Karpas-422 (cell line): ENCODE results near the gene BNC2. TPM values are rescaled to one million over a fixed set of nuclear protein-coding genes. Genes with fewer than 3 reads are reported as not detected.

Source experiments
- DNase-seq: peaks from one replicate; pipeline ENCODE4 v3.0.0-alpha.2; 2015
- H2AFZ ChIP-seq: fragments of 200-600 bp; sonication (generic); 2 replicates; pipeline ENCODE4 v1.6.1; 2014; ENCODE audit warnings: antibody characterized with exemption, low read length, mixed read lengths
- H3K27ac ChIP-seq: fragments of 200-600 bp; sonication (generic); 2 replicates; pipeline ENCODE4 v1.5.1; 2014; ENCODE audit warnings: mild to moderate bottlenecking, low read length, moderate library complexity
- H3K27me3 ChIP-seq: fragments of 200-600 bp; sonication (generic); 2 replicates; pipeline ENCODE4 v1.6.1; 2014; ENCODE audit warnings: low read length, mixed read lengths
- H3K36me3 ChIP-seq: fragments of 200-600 bp; sonication (generic); 2 replicates; pipeline ENCODE4 v1.6.1; 2014; ENCODE audit warnings: low read length, mixed read lengths; ENCODE audit not compliant: insufficient read depth
- H3K4me1 ChIP-seq: fragments of 200-600 bp; sonication (generic); 2 replicates; pipeline ENCODE4 v1.6.1; 2014; ENCODE audit warnings: mild to moderate bottlenecking, low read length, mixed read lengths
- H3K4me2 ChIP-seq: fragments of 200-600 bp; sonication (generic); 2 replicates; pipeline ENCODE4 v1.6.1; 2014; ENCODE audit warnings: low read length, low read depth, mild to moderate bottlenecking; ENCODE audit not compliant: poor library complexity, severe bottlenecking
- H3K4me3 ChIP-seq: fragments of 200-600 bp; sonication (generic); 2 replicates; pipeline ENCODE4 v1.5.1; 2014; ENCODE audit warnings: mild to moderate bottlenecking, antibody characterized with exemption, low read length, mixed read lengths
- H3K79me2 ChIP-seq: fragments of 200-600 bp; sonication (generic); 2 replicates; pipeline ENCODE4 v1.6.1; 2014; ENCODE audit warnings: mild to moderate bottlenecking, low read length, mixed read lengths
- H3K9ac ChIP-seq: fragments of 200-600 bp; sonication (generic); 2 replicates; pipeline ENCODE4 v1.6.0; 2014; ENCODE audit warnings: low read length
- H3K9me2 ChIP-seq: fragments of 200-600 bp; sonication (generic), shearing (Covaris generic); replicated peaks from 2 replicates; pipeline ENCODE4 v1.6.0; 2014; ENCODE audit warnings: mild to moderate bottlenecking, low read length, moderate library complexity; ENCODE audit not compliant: insufficient read depth
- H3K9me3 ChIP-seq: fragments of 300-700, 200-600 bp; sonication (generic); 2 replicates; pipeline ENCODE4 v1.6.1; 2014; ENCODE audit warnings: low read length, mixed read lengths
- H4K20me1 ChIP-seq: fragments of 200-600 bp; sonication (generic); 2 replicates; pipeline ENCODE4 v1.6.1; 2014; ENCODE audit warnings: mild to moderate bottlenecking, antibody characterized with exemption, low read length, low read depth; ENCODE audit not compliant: insufficient read depth
- total RNA-seq: library from RNA; depleted of rRNA; stranded (reverse); fragments of >200 nt; shearing (Covaris generic); gene quantifications from 2 replicates; pipeline ENCODE4 v1.2.3, GENCODE V29; 2014; ENCODE audit warnings: low replicate concordance

Gene BNC2
- total RNA-seq, 1 experiment from 2014 or later, result not detected

DNA sequence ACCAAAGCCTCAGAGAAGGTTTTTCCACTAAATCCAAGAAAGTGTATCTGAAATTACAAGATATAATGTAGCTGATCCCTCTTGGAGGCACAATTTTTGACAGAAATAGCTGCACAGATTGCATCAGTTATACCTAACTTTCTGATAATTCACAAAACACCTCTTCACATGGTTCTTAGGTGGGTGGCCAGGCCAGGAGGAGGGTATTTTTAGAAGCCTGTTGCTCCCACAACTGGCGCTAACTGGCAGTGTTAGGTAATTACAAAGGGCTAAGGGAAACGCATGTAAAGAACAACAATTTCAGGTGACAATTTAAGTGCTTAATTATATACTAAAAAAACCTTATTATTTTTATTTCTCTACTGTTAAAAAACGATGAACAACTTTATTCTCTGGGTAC lies 247.9 kb downstream of the BNC2 start:
- no peaks in the 10 kb centered on the region for H3K79me2 ChIP-seq

DNA sequence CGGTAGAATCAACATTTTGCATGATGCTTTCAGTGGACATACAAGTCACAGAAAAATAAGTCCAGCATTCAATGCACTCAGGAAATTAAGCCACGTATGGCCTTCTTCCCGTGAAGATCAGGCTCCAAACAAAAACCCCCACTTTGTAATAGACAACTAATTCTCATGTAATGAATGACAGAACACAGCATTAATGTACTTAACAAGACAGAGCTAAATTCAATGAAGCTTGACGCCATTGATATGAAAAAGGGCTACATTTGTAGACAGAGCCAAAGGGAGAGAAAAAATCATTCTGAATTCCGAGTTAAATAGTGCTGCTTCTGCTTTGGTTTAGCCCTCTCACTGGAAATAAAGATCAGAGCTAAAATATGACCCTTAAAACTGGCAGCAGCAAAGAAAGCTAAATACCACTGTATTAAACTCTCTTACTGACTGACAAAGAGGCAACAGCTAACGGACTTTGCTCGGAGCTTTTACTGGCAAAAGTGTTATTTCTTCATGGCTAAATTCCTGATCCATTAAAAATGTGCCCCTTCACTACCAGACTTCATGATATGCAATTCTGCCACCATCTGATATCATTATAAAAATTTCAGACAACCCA lies 250.5 kb downstream of the BNC2 start:
- Histone ChIP-seq H3K9ac (no peak overlapping the region), H3K36me3 (no peaks in the 10 kb centered on the region), H3K27me3 (no peaks in the 10 kb centered on the region), H2AFZ (no peak overlapping the region), H3K79me2 (no peaks in the 10 kb centered on the region), H3K4me3 (no peak overlapping the region), H3K27ac (no peak overlapping the region), H3K4me2 (no peak overlapping the region), H3K9me3 (no peaks in the 10 kb centered on the region), H4K20me1 (no peaks in the 10 kb centered on the region), H3K4me1 (no peaks in the 10 kb centered on the region), H3K9me2 (no peaks in the 10 kb centered on the region)
- DNase-seq, result no peak

More for the DNA sequence above, 247.9 kb downstream of the BNC2 start:
- DNase-seq, result no peak
- Histone ChIP-seq H2AFZ (no peak overlapping the region), H3K4me2 (no peak overlapping the region), H3K9me2 (no peaks in the 10 kb centered on the region), H3K27me3 (no peaks in the 10 kb centered on the region), H3K36me3 (no peaks in the 10 kb centered on the region), H3K27ac (no peak overlapping the region), H3K9me3 (no peaks in the 10 kb centered on the region), H3K9ac (no peak overlapping the region), H3K4me1 (no peaks in the 10 kb centered on the region), H4K20me1 (no peaks in the 10 kb centered on the region), H3K4me3 (no peak overlapping the region)

DNA sequence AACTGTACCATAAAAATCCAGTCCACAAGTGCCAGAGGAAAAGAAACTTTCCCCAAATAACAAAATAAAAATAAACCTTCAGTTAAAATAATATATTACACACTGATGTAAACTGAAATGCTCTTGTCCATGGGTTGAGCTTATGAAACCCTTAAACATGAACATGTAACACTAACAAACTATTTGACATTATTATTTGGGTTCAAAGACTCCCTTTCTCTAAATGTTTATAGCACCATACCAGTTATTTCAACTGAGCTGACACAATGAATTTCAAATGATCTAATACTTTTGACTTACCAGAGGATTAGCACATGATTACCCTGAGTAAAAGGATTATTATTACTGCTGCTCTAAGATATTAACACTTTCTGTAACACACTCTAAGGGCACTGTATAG lies 251.1 kb downstream of the BNC2 start:
- Histone ChIP-seq H3K4me3 (no peak overlapping the region), H2AFZ (no peak overlapping the region), H3K27me3 (no peaks in the 10 kb centered on the region), H4K20me1 (no peaks in the 10 kb centered on the region), H3K9ac (no peak overlapping the region), H3K4me1 (no peaks in the 10 kb centered on the region), H3K79me2 (no peaks in the 10 kb centered on the region), H3K9me3 (no peaks in the 10 kb centered on the region), H3K4me2 (no peak overlapping the region), H3K36me3 (no peaks in the 10 kb centered on the region), H3K9me2 (no peaks in the 10 kb centered on the region), H3K27ac (no peak overlapping the region)
- DNase-seq, result no peak

DNA sequence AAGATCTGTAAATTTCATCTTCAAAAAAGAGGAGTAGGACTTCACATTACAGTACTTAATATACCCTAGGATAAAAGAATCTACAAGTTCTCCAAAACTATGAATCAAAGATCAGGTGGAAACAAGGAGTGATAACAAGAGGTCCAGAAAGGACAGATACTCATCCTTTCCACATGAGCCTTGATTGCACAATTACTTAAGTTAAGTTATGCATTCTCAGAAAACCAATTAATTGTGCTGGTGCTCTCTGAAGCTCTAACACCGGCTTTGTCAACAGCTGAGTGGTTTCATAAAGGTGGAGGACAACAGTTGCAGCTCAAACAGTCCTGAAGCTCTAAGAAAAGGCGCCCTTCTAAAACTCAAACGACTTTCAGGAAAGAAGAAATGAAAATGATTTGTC lies 251.9 kb downstream of the BNC2 start:
- no peak overlapping the region for H3K9ac ChIP-seq
- no peaks in the 10 kb centered on the region for H4K20me1 ChIP-seq
- no peak overlapping the region for H2AFZ ChIP-seq
- no peaks in the 10 kb centered on the region for H3K36me3 ChIP-seq
- H3K4me3 ChIP-seq, result no peak overlapping the region
- no peak overlapping the region for H3K4me2 ChIP-seq
- no peak for DNase-seq
- no peaks in the 10 kb centered on the region for H3K4me1 ChIP-seq
- H3K9me2 ChIP-seq, result no peaks in the 10 kb centered on the region
- no peaks in the 10 kb centered on the region for H3K79me2 ChIP-seq
- H3K9me3 ChIP-seq, result no peaks in the 10 kb centered on the region
- H3K27ac ChIP-seq, result no peak overlapping the region
- no peaks in the 10 kb centered on the region for H3K27me3 ChIP-seq

DNA sequence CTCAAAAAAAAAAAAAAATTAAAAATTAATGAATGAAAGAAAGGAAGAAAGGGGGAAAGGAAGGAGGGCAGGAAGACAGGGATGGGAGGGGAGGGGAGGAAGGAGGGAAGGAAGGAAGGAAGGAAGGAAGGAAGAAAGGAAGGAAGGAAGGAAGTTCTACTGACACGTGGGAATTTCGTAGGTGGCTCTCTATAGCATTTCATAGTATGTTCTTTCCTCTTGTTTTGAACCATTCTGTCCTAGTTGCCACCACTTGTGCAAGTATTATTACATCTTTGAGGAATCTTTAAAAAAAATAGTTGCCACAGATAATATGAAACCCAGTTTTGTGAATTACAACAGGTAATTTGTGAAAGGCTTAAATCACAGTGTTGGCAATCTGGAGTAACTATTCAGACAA lies 253.8 kb downstream of the BNC2 start:
- no peaks in the 10 kb centered on the region for H3K9me2 ChIP-seq
- H4K20me1 ChIP-seq, result no peaks in the 10 kb centered on the region
- H3K79me2 ChIP-seq, result no peaks in the 10 kb centered on the region
- H3K36me3 ChIP-seq, result no peaks in the 10 kb centered on the region
- H3K4me2 ChIP-seq, result no peak overlapping the region
- no peak for DNase-seq
- H3K27ac ChIP-seq, result no peak overlapping the region
- no peak overlapping the region for H3K4me3 ChIP-seq
- no peaks in the 10 kb centered on the region for H3K4me1 ChIP-seq
- no peak overlapping the region for H2AFZ ChIP-seq
- H3K27me3 ChIP-seq, result no peaks in the 10 kb centered on the region
- H3K9ac ChIP-seq, result no peak overlapping the region
- H3K9me3 ChIP-seq, result no peaks in the 10 kb centered on the region

DNA sequence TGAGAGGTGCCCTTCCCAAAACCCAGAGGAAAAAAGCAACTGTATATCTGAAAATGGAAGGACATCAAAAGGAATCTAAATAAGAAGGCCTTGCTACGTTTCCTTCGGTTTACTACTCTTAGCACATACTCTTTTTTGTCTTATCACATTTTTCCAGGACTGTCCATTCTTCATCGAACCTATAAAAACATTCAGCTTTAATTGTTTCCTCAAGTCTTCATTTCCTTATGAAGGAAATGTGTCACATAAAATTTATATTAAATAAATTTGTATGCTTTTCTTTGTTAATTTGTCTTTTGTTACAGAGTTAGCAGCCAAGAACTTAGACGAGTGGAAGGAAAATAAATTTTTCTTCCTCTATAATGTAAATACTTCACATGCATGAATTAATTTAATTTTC lies 255.0 kb downstream of the BNC2 start:
- Histone ChIP-seq H4K20me1 (no peaks in the 10 kb centered on the region), H3K79me2 (no peaks in the 10 kb centered on the region), H3K36me3 (no peaks in the 10 kb centered on the region), H3K4me3 (no peak overlapping the region), H2AFZ (no peak overlapping the region), H3K27ac (no peak overlapping the region), H3K9me3 (no peaks in the 10 kb centered on the region), H3K27me3 (no peaks in the 10 kb centered on the region), H3K4me2 (no peak overlapping the region), H3K9ac (no peak overlapping the region), H3K9me2 (no peaks in the 10 kb centered on the region), H3K4me1 (no peaks in the 10 kb centered on the region)
- DNase-seq, result no peak

DNA sequence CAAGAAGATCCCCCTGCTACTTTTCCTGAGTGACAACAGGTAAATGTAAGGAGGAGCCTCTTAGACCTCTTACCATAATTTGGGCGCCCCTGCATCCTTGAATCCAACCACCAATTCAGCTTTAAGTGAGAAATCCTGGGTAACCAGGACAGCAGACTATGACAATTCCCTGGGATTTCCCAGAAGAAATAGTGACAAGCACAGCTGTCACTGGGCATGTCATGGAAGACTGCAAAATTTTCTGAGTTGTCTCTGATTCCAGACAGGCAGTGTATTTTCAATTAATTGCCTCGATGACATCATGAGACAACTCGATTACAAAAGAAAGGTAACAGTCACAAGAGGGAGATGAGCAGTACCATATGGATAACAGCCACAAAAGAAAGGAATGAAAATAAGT lies 256.9 kb downstream of the BNC2 start:
- H3K79me2 ChIP-seq, result no peaks in the 10 kb centered on the region
- H3K4me3 ChIP-seq, result no peak overlapping the region
- no peaks in the 10 kb centered on the region for H3K27me3 ChIP-seq
- no peak overlapping the region for H2AFZ ChIP-seq
- no peaks in the 10 kb centered on the region for H4K20me1 ChIP-seq
- no peak overlapping the region for H3K4me2 ChIP-seq
- peaks cover 11% of the 10 kb centered on the region for H3K4me1 ChIP-seq
- no peak for DNase-seq
- H3K9me2 ChIP-seq, result no peaks in the 10 kb centered on the region
- H3K27ac ChIP-seq, result no peak overlapping the region
- H3K9me3 ChIP-seq, result no peaks in the 10 kb centered on the region
- no peak overlapping the region for H3K9ac ChIP-seq
- H3K36me3 ChIP-seq, result no peaks in the 10 kb centered on the region

DNA sequence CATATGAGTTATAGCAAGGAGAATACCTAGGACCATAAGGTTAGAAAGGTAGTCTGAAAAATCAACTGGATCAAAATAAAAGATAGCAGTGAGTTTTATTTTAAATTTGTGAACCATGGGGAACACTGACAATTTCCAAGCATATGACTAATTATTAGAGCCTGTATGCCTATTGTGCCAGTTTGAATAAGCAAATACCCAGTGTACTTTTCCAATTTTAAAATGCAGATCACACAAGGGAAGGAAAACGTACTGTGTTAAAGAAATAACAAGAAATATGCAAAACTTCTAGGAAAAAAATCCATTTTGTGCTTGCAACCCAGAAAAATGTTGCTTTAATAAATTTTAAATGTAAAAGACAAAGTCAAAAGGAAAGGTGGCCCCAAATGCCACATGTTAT lies 257.4 kb downstream of the BNC2 start:
- DNase-seq, result no peak
- H4K20me1 ChIP-seq, result no peaks in the 10 kb centered on the region
- H3K27ac ChIP-seq, result no peak overlapping the region
- H3K36me3 ChIP-seq, result no peaks in the 10 kb centered on the region
- H3K9me2 ChIP-seq, result no peaks in the 10 kb centered on the region
- H3K4me3 ChIP-seq, result no peak overlapping the region
- no peak overlapping the region for H3K4me2 ChIP-seq
- no peak overlapping the region for H2AFZ ChIP-seq
- H3K9me3 ChIP-seq, result no peaks in the 10 kb centered on the region
- H3K9ac ChIP-seq, result no peak overlapping the region
- H3K27me3 ChIP-seq, result no peaks in the 10 kb centered on the region
- no peaks in the 10 kb centered on the region for H3K79me2 ChIP-seq
- peaks cover 16% of the 10 kb centered on the region for H3K4me1 ChIP-seq

DNA sequence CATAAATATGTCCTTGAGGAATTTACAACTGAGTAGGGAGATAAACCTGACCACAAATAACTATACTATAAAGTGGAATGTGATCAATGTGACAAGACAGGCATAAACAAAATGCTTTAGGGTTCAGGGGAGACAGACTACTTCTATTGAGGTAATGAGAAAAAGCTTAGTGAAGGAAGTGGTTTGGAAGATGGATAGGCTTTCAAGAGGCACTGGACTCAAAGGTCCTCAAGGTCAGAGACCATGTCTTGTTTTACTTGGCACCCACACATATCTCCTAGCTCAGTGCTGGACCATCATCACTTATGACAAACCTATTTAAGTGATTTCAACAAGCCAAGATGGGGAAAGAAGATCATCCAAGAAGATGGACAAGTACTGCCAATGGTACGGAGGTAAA lies 257.8 kb downstream of the BNC2 start:
- no peak overlapping the region for H3K4me2 ChIP-seq
- H3K9me3 ChIP-seq, result no peaks in the 10 kb centered on the region
- DNase-seq, result no peak
- H3K9me2 ChIP-seq, result no peaks in the 10 kb centered on the region
- no peaks in the 10 kb centered on the region for H4K20me1 ChIP-seq
- H2AFZ ChIP-seq, result no peak overlapping the region
- no peaks in the 10 kb centered on the region for H3K36me3 ChIP-seq
- H3K27ac ChIP-seq, result no peak overlapping the region
- H3K27me3 ChIP-seq, result no peaks in the 10 kb centered on the region
- no peak overlapping the region for H3K9ac ChIP-seq
- no peak overlapping the region for H3K4me3 ChIP-seq
- H3K4me1 ChIP-seq, result peaks cover 21% of the 10 kb centered on the region
- H3K79me2 ChIP-seq, result no peaks in the 10 kb centered on the region
